H9 (cell line): ENCODE measurements around the gene MAP2K7. TPM values are rescaled to one million over a fixed set of nuclear protein-coding genes. Genes with fewer than 3 reads are reported as not detected.

Source experiments
- DNase-seq: peaks from one replicate; pipeline ENCODE4 v3.0.0-alpha.2; 2017
- H2AFZ ChIP-seq: one replicate; pipeline ENCODE4 v1.6.1; 2013; ENCODE audit warnings: mild to moderate bottlenecking, low read length, control low read depth, moderate library complexity
- H2AK5ac ChIP-seq: 2 replicates; pipeline ENCODE4 v1.6.1; 2013; ENCODE audit warnings: low read length, control low read depth, mixed read lengths; ENCODE audit not compliant: insufficient read length
- H2BK120ac ChIP-seq: one replicate; pipeline ENCODE4 v1.6.1; 2013; ENCODE audit warnings: low read depth, mild to moderate bottlenecking, low read length, control low read depth, inconsistent platforms; ENCODE audit not compliant: poor library complexity, severe bottlenecking
- H2BK12ac ChIP-seq: 2 replicates; pipeline ENCODE4 v1.6.1; 2013; ENCODE audit warnings: low read length, control low read depth, mixed read lengths, low read depth; ENCODE audit not compliant: insufficient read length
- H2BK15ac ChIP-seq: 2 replicates; pipeline ENCODE4 v1.6.1; 2013; ENCODE audit warnings: low read depth, low read length, control low read depth
- H2BK20ac ChIP-seq: one replicate; pipeline ENCODE4 v1.6.1; 2013; ENCODE audit warnings: low read depth, mild to moderate bottlenecking, low read length, control low read depth, inconsistent platforms; ENCODE audit not compliant: poor library complexity, severe bottlenecking
- H2BK5ac ChIP-seq: 2 replicates; pipeline ENCODE4 v1.6.1; 2013; ENCODE audit warnings: low read length, control low read depth, mixed read lengths; ENCODE audit not compliant: insufficient read length
- H3K14ac ChIP-seq: 2 replicates; pipeline ENCODE4 v1.6.1; 2013; ENCODE audit warnings: low read length, control low read depth; ENCODE audit not compliant: insufficient read depth
- H3K18ac ChIP-seq: 2 replicates; pipeline ENCODE4 v1.6.1; 2013; ENCODE audit warnings: low read depth, mild to moderate bottlenecking, mixed read lengths, low read length, control low read depth; ENCODE audit not compliant: insufficient read length
- H3K23ac ChIP-seq: 2 replicates; pipeline ENCODE4 v1.6.1; 2013; ENCODE audit warnings: low read length, control low read depth, mixed read lengths, low read depth; ENCODE audit not compliant: insufficient read length
- H3K23me2 ChIP-seq: 2 replicates; pipeline ENCODE4 v1.6.1; 2013; ENCODE audit warnings: low read depth, mild to moderate bottlenecking, mixed read lengths, low read length, control low read depth; ENCODE audit not compliant: insufficient read length, poor library complexity, severe bottlenecking
- H3K27ac ChIP-seq: 2 replicates; pipeline ENCODE4 v1.5.1; 2013; ENCODE audit warnings: low read length, control low read depth, mixed read lengths, low read depth; ENCODE audit not compliant: insufficient read length
- H3K27me3 ChIP-seq: 2 replicates; pipeline ENCODE4 v1.6.1; 2013; ENCODE audit warnings: low read length, control low read depth, inconsistent platforms; ENCODE audit not compliant: insufficient read depth
- H3K4ac ChIP-seq: 2 replicates; pipeline ENCODE4 v1.6.1; 2013; ENCODE audit warnings: low read depth, mild to moderate bottlenecking, control low read depth, inconsistent platforms, low read length, moderate library complexity
- H3K4me1 ChIP-seq: 2 replicates; pipeline ENCODE4 v1.6.1; 2013; ENCODE audit warnings: low read length, control low read depth, inconsistent platforms; ENCODE audit not compliant: insufficient read depth
- H3K4me2 ChIP-seq: 2 replicates; pipeline ENCODE4 v1.6.1; 2013; ENCODE audit warnings: low read length, control low read depth, mixed read lengths; ENCODE audit not compliant: insufficient read length, insufficient read depth
- H3K56ac ChIP-seq: 2 replicates; pipeline ENCODE4 v1.6.1; 2013; ENCODE audit warnings: low read depth, mild to moderate bottlenecking, mixed read lengths, low read length, control low read depth; ENCODE audit not compliant: insufficient read length
- H3K79me1 ChIP-seq: 2 replicates; pipeline ENCODE4 v1.6.1; 2013; ENCODE audit warnings: low read depth, mild to moderate bottlenecking, moderate library complexity, low read length, control low read depth, inconsistent platforms; ENCODE audit not compliant: insufficient read depth, poor library complexity, severe bottlenecking
- H3K79me2 ChIP-seq: 2 replicates; pipeline ENCODE4 v1.6.1; 2013; ENCODE audit warnings: low read length, control low read depth, inconsistent platforms; ENCODE audit not compliant: insufficient read depth
- H3K9ac ChIP-seq: 2 replicates; pipeline ENCODE4 v1.6.1; 2013; ENCODE audit warnings: low read length, control low read depth, mixed read lengths; ENCODE audit not compliant: insufficient read length; ENCODE audit errors: extremely low read depth
- H3K9me3 ChIP-seq: one replicate; pipeline ENCODE4 v1.6.1; 2013; ENCODE audit warnings: low read depth, low read length, inconsistent platforms; ENCODE audit not compliant: control insufficient read depth
- H3T11ph ChIP-seq: one replicate; pipeline ENCODE4 v1.6.1; 2013; ENCODE audit warnings: mild to moderate bottlenecking, low read length, control low read depth, inconsistent platforms
- H4K20me1 ChIP-seq: one replicate; pipeline ENCODE4 v1.6.1; 2013; ENCODE audit not compliant: control insufficient read depth, insufficient read length, insufficient read depth
- H4K5ac ChIP-seq: 2 replicates; pipeline ENCODE4 v1.6.1; 2013; ENCODE audit warnings: low read depth, mild to moderate bottlenecking, mixed read lengths, low read length, control low read depth; ENCODE audit not compliant: insufficient read length
- H4K8ac ChIP-seq: replicated peaks from 2 replicates; pipeline ENCODE4 v1.6.1; 2013; ENCODE audit warnings: low read length, control low read depth, mixed read lengths, low read depth; ENCODE audit not compliant: insufficient read length
- H4K91ac ChIP-seq: 2 replicates; pipeline ENCODE4 v1.6.1; 2013; ENCODE audit warnings: low read depth, mild to moderate bottlenecking, moderate library complexity, mixed read lengths, low read length, control low read depth; ENCODE audit not compliant: insufficient read length
- H3K27ac Mint-ChIP-seq, 3 experiments: 2 replicates in 2 of 3; 3 replicates in 1 of 3; pipeline ENCODE4 v1.8.0; 2020 to 2021; ENCODE audit warnings: mixed read lengths in 3 of 3, mild to moderate bottlenecking in 1 of 3, moderate library complexity in 1 of 3
- H3K27me3 Mint-ChIP-seq: 2 replicates; pipeline ENCODE4 v1.8.0; 2021; ENCODE audit warnings: low read depth, mild to moderate bottlenecking, moderate library complexity, mixed read lengths
- H3K36me3 Mint-ChIP-seq, 3 experiments: 2 replicates in 2 of 3; 3 replicates in 1 of 3; pipeline ENCODE4 v1.8.0; 2020 to 2021; ENCODE audit warnings: low read depth in 3 of 3, mixed read lengths in 3 of 3; ENCODE audit not compliant: insufficient read depth in 1 of 3
- H3K4me1 Mint-ChIP-seq, 2 experiments: 2 replicates each; pipeline ENCODE4 v1.8.0; 2020; ENCODE audit warnings: mixed read lengths in 2 of 2
- H3K4me3 Mint-ChIP-seq, 2 experiments: 2 replicates in 1 of 2; 3 replicates in 1 of 2; pipeline ENCODE4 v1.8.0; 2020 to 2021; ENCODE audit warnings: mild to moderate bottlenecking in 2 of 2, mixed read lengths in 2 of 2, moderate library complexity in 1 of 2
- H3K9me3 Mint-ChIP-seq, 2 experiments: 2 replicates in 1 of 2; 3 replicates in 1 of 2; pipeline ENCODE4 v1.8.0; 2020; ENCODE audit warnings: mild to moderate bottlenecking in 2 of 2, mixed read lengths in 2 of 2, moderate library complexity in 1 of 2
- WGBS: extraction: QIAGEN DNeasy Blood & Tissue Kit; methylation state at CpG from one replicate; pipeline ENCODE4 v1.1.7; 2013; ENCODE audit warnings: missing lambda C conversion rate, low lambda C conversion rate, mixed read lengths; ENCODE audit not compliant: insufficient read length; ENCODE audit errors: extremely low coverage; 5-methylcytosine and 5-hydroxymethylcytosine counted together
- total RNA-seq: library from RNA; stranded (reverse); gene quantifications from 2 replicates; pipeline ENCODE4 v1.2.1, GENCODE V29; 2021
- TF ChIP-seq, protein P1 (sequence below): fragments of 200-600 bp; sonication (generic); conservative IDR thresholded peaks from 3 replicates; pipeline ENCODE4 v1.8.0; 2021; ENCODE audit warnings: antibody characterized with exemption, mild to moderate bottlenecking

Gene MAP2K7
- total RNA-seq, 1 experiment from 2014 or later = 48.1 TPM

DNA sequence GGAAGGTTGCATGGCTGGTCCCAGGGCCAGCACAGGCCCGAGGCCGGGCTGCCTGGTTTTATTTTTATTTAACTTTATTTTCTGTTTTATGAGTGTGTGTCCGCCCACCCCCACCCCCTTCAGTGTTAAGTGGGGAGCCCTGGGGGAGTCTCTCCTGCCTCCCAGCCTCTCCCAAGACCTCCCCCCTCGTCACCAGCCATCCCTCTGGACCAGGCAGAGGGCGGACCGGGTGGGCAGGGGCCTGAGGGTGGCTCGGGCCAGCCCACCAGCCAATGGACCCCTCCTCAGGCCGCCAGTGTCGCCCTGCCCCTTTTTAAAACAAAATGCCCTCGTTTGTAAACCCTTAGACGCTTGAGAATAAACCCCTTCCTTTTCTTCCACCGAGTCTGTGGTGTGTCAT is 10.4 kb downstream of the MAP2K7 start:
- Histone ChIP-seq H3K18ac (no peak overlapping the region), H3K27me3 (peaks cover 16% of the 10 kb centered on the region; the same call in 1 of the 2 replicates), H2BK15ac (no peak overlapping the region), H2AFZ (no peak overlapping the region), H3K14ac (no peak overlapping the region), H3K23ac (no peak overlapping the region), H3K56ac (no peak overlapping the region), H2BK5ac (no peak overlapping the region), H3K9me3 (no peaks in the 10 kb centered on the region), H3K27ac (no peak overlapping the region), H2BK120ac (no peak overlapping the region), H3K79me2 (no peaks in the 10 kb centered on the region), H4K8ac (no peak overlapping the region), H3K9ac (no peak overlapping the region), H3K4me1 (no peaks in the 10 kb centered on the region), H3T11ph (no peak overlapping the region), H2BK12ac (no peak overlapping the region), H4K5ac (no peak overlapping the region), H3K23me2 (peaks cover 12% of the 10 kb centered on the region), H3K79me1 (no peaks in the 10 kb centered on the region), H4K20me1 (no peaks in the 10 kb centered on the region), H2BK20ac (no peak overlapping the region), H3K4me2 (no peak overlapping the region), H4K91ac (no peak overlapping the region), H2AK5ac (no peak overlapping the region), H3K4ac (no peak overlapping the region)
- no peaks in the 10 kb centered on the region for H3K9me3 Mint-ChIP-seq
- TF ChIP-seq, protein P1, sequence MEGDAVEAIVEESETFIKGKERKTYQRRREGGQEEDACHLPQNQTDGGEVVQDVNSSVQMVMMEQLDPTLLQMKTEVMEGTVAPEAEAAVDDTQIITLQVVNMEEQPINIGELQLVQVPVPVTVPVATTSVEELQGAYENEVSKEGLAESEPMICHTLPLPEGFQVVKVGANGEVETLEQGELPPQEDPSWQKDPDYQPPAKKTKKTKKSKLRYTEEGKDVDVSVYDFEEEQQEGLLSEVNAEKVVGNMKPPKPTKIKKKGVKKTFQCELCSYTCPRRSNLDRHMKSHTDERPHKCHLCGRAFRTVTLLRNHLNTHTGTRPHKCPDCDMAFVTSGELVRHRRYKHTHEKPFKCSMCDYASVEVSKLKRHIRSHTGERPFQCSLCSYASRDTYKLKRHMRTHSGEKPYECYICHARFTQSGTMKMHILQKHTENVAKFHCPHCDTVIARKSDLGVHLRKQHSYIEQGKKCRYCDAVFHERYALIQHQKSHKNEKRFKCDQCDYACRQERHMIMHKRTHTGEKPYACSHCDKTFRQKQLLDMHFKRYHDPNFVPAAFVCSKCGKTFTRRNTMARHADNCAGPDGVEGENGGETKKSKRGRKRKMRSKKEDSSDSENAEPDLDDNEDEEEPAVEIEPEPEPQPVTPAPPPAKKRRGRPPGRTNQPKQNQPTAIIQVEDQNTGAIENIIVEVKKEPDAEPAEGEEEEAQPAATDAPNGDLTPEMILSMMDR = no peak
- H3K36me3 Mint-ChIP-seq = peaks cover 15 to 28% (median 24%) of the 10 kb centered on the region in 3 experiments; a peak in 6 of 7 replicates
- peaks cover 47% of the 10 kb centered on the region for H3K27me3 Mint-ChIP-seq
- WGBS = no CpG with 5 or more reads among the region's 12 CpGs
- H3K4me3 Mint-ChIP-seq = no peak overlapping the region
- no peak overlapping the region for H3K27ac Mint-ChIP-seq
- peaks cover 11 to 16% of the 10 kb centered on the region in 2 experiments; a peak in 3 of 4 replicates for H3K4me1 Mint-ChIP-seq
- DNase-seq = no peak
